Ascending aorta (tissue), 2 donors: Measurements from ENCODE around the gene OPRL1. TPM values are rescaled to one million over a fixed set of nuclear protein-coding genes. Genes with fewer than 3 reads are reported as not detected.

Source experiments
- DNase-seq, 2 donors: peaks; one replicate each; pipeline ENCODE4 v3.0.0-alpha.2; 2019; ENCODE audit warnings: low spot score in 2 of 2
- H3K27ac ChIP-seq, 2 donors: fragments of 200-600 bp; sonication (generic); one replicate each; pipeline ENCODE4 v1.5.1; 2016 to 2017; ENCODE audit warnings: mild to moderate bottlenecking in 1 of 2
- H3K27me3 ChIP-seq: fragments of 200-600 bp; sonication (generic); one replicate; pipeline ENCODE4 v1.5.1; 2017
- H3K36me3 ChIP-seq, 2 donors: fragments of 200-600 bp; sonication (generic); one replicate each; pipeline ENCODE4 v1.5.1; 2016
- H3K4me1 ChIP-seq, 2 donors: fragments of 200-600 bp; sonication (generic); one replicate each; pipeline ENCODE4 v1.5.1; 2016 to 2017; ENCODE audit warnings: mild to moderate bottlenecking in 1 of 2
- H3K4me3 ChIP-seq, 2 donors: fragments of 200-600 bp; sonication (generic); one replicate each; pipeline ENCODE4 v1.5.1; 2016 to 2017; ENCODE audit warnings: mild to moderate bottlenecking in 1 of 2
- H3K9me3 ChIP-seq, 2 donors: fragments of 200-600 bp; sonication (generic); one replicate each; pipeline ENCODE4 v1.5.1; 2016
- CTCF ChIP-seq, 3 experiments: fragments of 200-600 bp in 2 of 3; fragments of 450-650 bp in 1 of 3; sonication (generic) in 2 of 3; IDR thresholded peaks; one replicate each; pipeline ENCODE4 v1.5.1; 2016 to 2019; ENCODE audit warnings: antibody characterized with exemption in 3 of 3, mild to moderate bottlenecking in 1 of 3, moderate library complexity in 1 of 3
- intact Hi-C: fragments of 100-400 bp; cut with DNase I; formaldehyde crosslinking; loops from one replicate; pipeline ENCODE4 v1.15.1; 2023
- total RNA-seq: library from RNA; depleted of rRNA; stranded (reverse); fragments of >200 nt; gene quantifications from one replicate; pipeline ENCODE4 v1.1.0, GENCODE V29; 2016

Gene OPRL1
- total RNA-seq, 1 donor from 2014 or later = 0.21 TPM

GRCh38 chr20:64056889-64057627 is 22.8 kb upstream of the OPRL1 start:
- peak overlapping the region in 1 of 2 donors; percentile 36 for H3K27ac ChIP-seq
- no peak for DNase-seq
- H3K9me3 ChIP-seq = no peaks in the 10 kb centered on the region
- no peak for TF ChIP-seq CTCF (IDR thresholded peaks at IDR 0.05)
- H3K4me1 ChIP-seq = no peaks in the 10 kb centered on the region
- H3K27me3 ChIP-seq = no peaks in the 10 kb centered on the region
- intact Hi-C loops = no loop called here
- H3K36me3 ChIP-seq = no peaks in the 10 kb centered on the region
- no peak overlapping the region for H3K4me3 ChIP-seq

GRCh38 chr20:64057628-64058498 is 22.0 kb upstream of the OPRL1 start:
- Histone ChIP-seq H3K4me3 (no peak overlapping the region), H3K9me3 (no peaks in the 10 kb centered on the region), H3K36me3 (no peaks in the 10 kb centered on the region), H3K27ac (peak overlapping the region in 1 of 2 donors; percentile 36), H3K4me1 (peaks cover 4 to 5% of the 10 kb centered on the region in 2 donors), H3K27me3 (no peaks in the 10 kb centered on the region)
- peak in 1 of 2 donors; percentile 82 for DNase-seq
- TF ChIP-seq CTCF (IDR thresholded peaks at IDR 0.05) = peak; percentile 48 to 82 (median 71)
- intact Hi-C loops = no loop called here

GRCh38 chr20:64058536-64058935 is 21.3 kb upstream of the OPRL1 start:
- no peak overlapping the region for H3K4me3 ChIP-seq
- H3K4me1 ChIP-seq = peaks cover 5% of the 10 kb centered on the region in 2 donors
- intact Hi-C loops = no loop called here
- DNase-seq = no peak
- no peaks in the 10 kb centered on the region for H3K27me3 ChIP-seq
- TF ChIP-seq CTCF (IDR thresholded peaks at IDR 0.05) = no peak
- H3K27ac ChIP-seq = no peak overlapping the region
- H3K36me3 ChIP-seq = no peaks in the 10 kb centered on the region
- H3K9me3 ChIP-seq = no peaks in the 10 kb centered on the region

- H3K36me3 ChIP-seq = no peaks in the 10 kb centered on the region
- H3K27ac ChIP-seq = peak overlapping the region; percentile 74 to 90
- intact Hi-C loops = loop anchor here (1.0 to 5.0 kb wide), 4 partner anchors 82 to 541 kb away; partner anchors contain the start of genes GMEB2, PPDPF and UCKL1
- peaks cover 16 to 22% of the 10 kb centered on the region in 2 donors for H3K4me1 ChIP-seq
- H3K9me3 ChIP-seq = no peaks in the 10 kb centered on the region
- H3K27me3 ChIP-seq = no peaks in the 10 kb centered on the region
- DNase-seq = no peak
- no peak for TF ChIP-seq CTCF (IDR thresholded peaks at IDR 0.05)
- H3K4me3 ChIP-seq = peak overlapping the region; percentile 76 to 93
Observed at GRCh38 chr20:64062276-64062595, 17.6 kb upstream of the OPRL1 start.

GRCh38 chr20:64062596-64063388 is 17.1 kb upstream of the OPRL1 start, which contains the start of gene TCEA2:
Gene TCEA2 (plus strand): TSS chr20:64063198. CDS start chr20:64063313, 115 bp downstream.
- peak within 1 kb of the TSS; percentile 76 to 93 for H3K4me3 ChIP-seq
- no peak for TF ChIP-seq CTCF (IDR thresholded peaks at IDR 0.05)
- H3K27ac ChIP-seq = peak within 1 kb of the TSS; percentile 87 to 90
- H3K4me1 ChIP-seq = peaks cover 16 to 22% of the 10 kb centered on the region in 2 donors
- no peaks in the 10 kb centered on the region for H3K9me3 ChIP-seq
- no peaks in the 10 kb centered on the region for H3K36me3 ChIP-seq
- DNase-seq = peak; percentile 89 to 98
- H3K27me3 ChIP-seq = no peaks in the 10 kb centered on the region
- intact Hi-C loops = loop anchor here (1.0 to 5.0 kb wide), 4 partner anchors 82 to 542 kb away; partner anchors contain the start of genes GMEB2, PPDPF and UCKL1
